K562 (cell line): ENCODE results near the gene IRF8. TPM values are rescaled to one million over a fixed set of nuclear protein-coding genes. Genes with fewer than 3 reads are reported as not detected.

Source experiments
- ATAC-seq: fragments of 200-7000 bp; cut with Tn5 transposase; 3 replicates; pipeline ENCODE4 v1.9.1; 2020; ENCODE audit warnings: moderate library complexity
- BruUV-seq: library from RNA; stranded (reverse); fragments of 400-500 nt; replicated peaks from 2 replicates; lab custom pipeline; 2021; lab: Mats Ljungman, UMichigan
- CTCF ChIA-PET: fragments of 300-600 bp; formaldehyde crosslinking; extraction: SDS; loops from one replicate; lab custom pipeline; 2021; ENCODE audit warnings: low intra/inter-chr PET ratio; lab: Yijun Ruan, JAX
- POLR2A ChIA-PET: fragments of 300-600, 350-650 bp; sonication (Branson Sonifier 250); formaldehyde crosslinking; extraction: SDS; loops from one replicate; lab custom pipeline; 2021; ENCODE audit warnings: antibody characterized with exemption, inconsistent platforms; lab: Yijun Ruan, JAX
- DNase-seq, 4 experiments: peaks; one replicate each; pipeline versions ENCODE4 v3.0.0 to v3.0.0-alpha.2; 2011 to 2018; ENCODE audit warnings: low spot score in 3 of 4, mixed read lengths in 3 of 4; ENCODE audit errors: extremely low read depth in 1 of 4
- FAIRE-seq: peaks from 2 replicates; lab custom pipeline; 2011; peaks lifted over from hg19 to GRCh38; lab: Jason Lieb, UNC
- H2AFZ ChIP-seq: 2 replicates; pipeline ENCODE4 v1.6.0; 2011; ENCODE audit warnings: low read depth, low read length, control low read depth, inconsistent platforms
- H3K27ac ChIP-seq: fragments of 200-600 bp; 3 replicates; pipeline ENCODE4 v1.8.0; 2011; ENCODE audit warnings: low read depth, mild to moderate bottlenecking, control low read depth, inconsistent platforms, low read length, moderate library complexity, mixed read lengths; ENCODE audit errors: extremely low read depth
- H3K27me3 ChIP-seq, 2 experiments: fragments of 300-600 bp in 1 of 2; 2 replicates in 1 of 2; 3 replicates in 1 of 2; pipeline versions ENCODE4 v1.6.0 to v1.8.0; 2011; ENCODE audit warnings: inconsistent platforms in 2 of 2, low read length in 2 of 2, mild to moderate bottlenecking in 1 of 2, mixed read lengths in 1 of 2, moderate library complexity in 1 of 2; ENCODE audit not compliant: control insufficient read depth in 2 of 2, insufficient read depth in 2 of 2
- H3K36me3 ChIP-seq: fragments of 300-600 bp; 3 replicates; pipeline ENCODE4 v1.8.0; 2011; ENCODE audit warnings: mild to moderate bottlenecking, low read length, inconsistent platforms; ENCODE audit not compliant: control insufficient read depth, insufficient read depth
- H3K4me1 ChIP-seq, 2 experiments: fragments of 200-600 bp in 1 of 2; replicated peaks in 1 of 2; 2 replicates in 1 of 2; 3 replicates in 1 of 2; pipeline versions ENCODE4 v1.5.1 to v1.8.0; 2011; ENCODE audit warnings: inconsistent platforms in 2 of 2, low read length in 2 of 2, mild to moderate bottlenecking in 1 of 2, mixed read lengths in 1 of 2, moderate library complexity in 1 of 2; ENCODE audit not compliant: control insufficient read depth in 2 of 2, insufficient read depth in 2 of 2
- H3K4me2 ChIP-seq: 2 replicates; pipeline ENCODE4 v1.6.1; 2011; ENCODE audit warnings: low read length, control low read depth, inconsistent platforms, mixed read lengths; ENCODE audit not compliant: insufficient read depth
- H3K4me3 ChIP-seq: fragments of 200-600 bp; sonication (generic), shearing (Covaris generic); 2 replicates; pipeline ENCODE4 v1.5.1; 2016; ENCODE audit warnings: control low read depth, inconsistent platforms
- H3K79me2 ChIP-seq: fragments of 200-600 bp; 3 replicates; pipeline ENCODE4 v1.8.0; 2011; ENCODE audit warnings: low read length, inconsistent platforms; ENCODE audit not compliant: control insufficient read depth, insufficient read depth
- H3K9ac ChIP-seq, 2 experiments: 2 replicates each; pipeline versions ENCODE4 v1.6.0 to v1.6.1; 2011; ENCODE audit warnings: low read depth in 2 of 2, low read length in 2 of 2, control low read depth in 1 of 2, inconsistent platforms in 1 of 2, mild to moderate bottlenecking in 1 of 2, mixed read lengths in 1 of 2; ENCODE audit not compliant: insufficient read depth in 1 of 2
- H3K9me1 ChIP-seq: one replicate; pipeline ENCODE4 v1.6.0; 2011; ENCODE audit warnings: inconsistent platforms, mild to moderate bottlenecking, low read length, moderate library complexity; ENCODE audit not compliant: control insufficient read depth, insufficient read depth
- H3K9me3 ChIP-seq: replicated peaks from 2 replicates; pipeline ENCODE4 v1.5.1; 2011; ENCODE audit warnings: low read depth, low read length, inconsistent platforms; ENCODE audit not compliant: control insufficient read depth, insufficient read depth
- H4K20me1 ChIP-seq: replicated peaks from 2 replicates; pipeline ENCODE4 v1.6.1; 2011; ENCODE audit warnings: low read length, inconsistent platforms, mixed read lengths; ENCODE audit not compliant: control insufficient read depth, insufficient read depth
- CCAR2 ChIP-seq: fragments of 200-400 bp; formaldehyde crosslinking; IDR thresholded peaks from 2 replicates; pipeline ENCODE4 v1.6.1; 2017; ENCODE audit warnings: mild to moderate bottlenecking, low read depth, low read length
- GABPA ChIP-seq: fragments of 200-800 bp; sonication (Bioruptor generic); conservative IDR thresholded peaks from 2 replicates; pipeline ENCODE4 v1.6.1; 2016; ENCODE audit warnings: low read depth, missing genetic modification characterization, missing compliant biosample characterization
- HSF4 ChIP-seq: fragments of 250-450 bp; sonication (Bioruptor Pico); IDR thresholded peaks from 2 replicates; pipeline ENCODE4 v2.1.2; 2022; ENCODE audit warnings: mild to moderate bottlenecking, moderate library complexity, borderline replicate concordance
- MCM3 ChIP-seq: fragments of 450-650 bp; IDR thresholded peaks from 2 replicates; pipeline ENCODE4 v1.6.1; 2016
- NELFE ChIP-seq: IDR thresholded peaks from 2 replicates; pipeline ENCODE4 v1.6.1; 2011; ENCODE audit warnings: mild to moderate bottlenecking; ENCODE audit not compliant: insufficient read depth, insufficient read length
- RFX1 ChIP-seq: fragments of 450-650 bp; IDR thresholded peaks from 2 replicates; pipeline ENCODE4 v1.6.1; 2016; ENCODE audit warnings: mild to moderate bottlenecking, moderate library complexity
- TAF7 ChIP-seq: fragments of 450-650 bp; IDR thresholded peaks from 2 replicates; pipeline ENCODE4 v1.6.1; 2016; ENCODE audit warnings: missing genetic modification characterization, missing compliant biosample characterization
- TRIM28 ChIP-seq: fragments of 450-650 bp; IDR thresholded peaks from 2 replicates; pipeline ENCODE4 v1.6.1; 2017
- ZC3H8 ChIP-seq: fragments of 450-650 bp; IDR thresholded peaks from 2 replicates; pipeline ENCODE4 v1.6.1; 2017
- ZNF354B ChIP-seq: fragments of 250-450 bp; sonication (Bioruptor Pico); IDR thresholded peaks from 2 replicates; pipeline ENCODE4 v1.4.0; 2020
- WGBS: fragments of 100-300 bp; shearing (Covaris generic); methylation state at CpG from one replicate; pipeline ENCODE4 v1.1.6; 2016; ENCODE audit warnings: low coverage, mixed read lengths; ENCODE audit not compliant: insufficient coverage; ENCODE audit errors: missing lambda C conversion rate; 5-methylcytosine and 5-hydroxymethylcytosine counted together
- in situ Hi-C: fragments of 300-500 bp; cut with MboI; formaldehyde crosslinking; loops from 4 replicates; pipeline ENCODE4 v1.15.0; 2018; ENCODE audit warnings: inconsistent platforms, mixed read lengths
- intact Hi-C: fragments of 100-400 bp; cut with micrococcal nuclease; formaldehyde crosslinking; loops from 2 replicates; pipeline ENCODE4 v1.14.2; 2022
- polyA plus RNA-seq, 8 experiments: library from polyadenylated mRNA; depleted of rRNA in 4 of 8; stranded (reverse) in 5 of 8; unstranded in 3 of 8; fragments of >200 nt; fragmentation: Nextera tagmentation in 2 of 8; fragmentation: Illumina TruSeq in 1 of 8; extraction: Ambion mirVana in 2 of 8; extraction: Trizol in 1 of 8; gene quantifications; 2 replicates each; pipeline versions ENCODE4 v1.2.1 to v1.2.3, GENCODE V29; 2011 to 2014; ENCODE audit warnings: inconsistent platforms in 1 of 8, missing spikeins in 1 of 8
- total RNA-seq, 7 experiments: library from RNA; depleted of rRNA in 6 of 7; stranded (reverse); fragments of >200 nt in 6 of 7; fragmentation: Illumina TruSeq in 2 of 7; extraction: Trizol in 2 of 7; gene quantifications; 2 replicates each; pipeline versions ENCODE4 v1.2.1 to v1.2.3, GENCODE V29; 2011 to 2021; ENCODE audit warnings: low replicate concordance in 1 of 7
- TF ChIP-seq, protein P1 (sequence below), 2 experiments: fragments of 150-350 bp in 1 of 2; IDR thresholded peaks; 2 replicates each; pipeline ENCODE4 v1.6.1; 2012 to 2016; ENCODE audit warnings: low read depth in 2 of 2, low read length in 2 of 2, mild to moderate bottlenecking in 1 of 2, moderate library complexity in 1 of 2
- TF ChIP-seq, protein P2 (sequence below): fragments of 250-450 bp; sonication (Bioruptor Pico); IDR thresholded peaks from 2 replicates; pipeline ENCODE4 v1.8.0; 2022; ENCODE audit warnings: inconsistent platforms, mild to moderate bottlenecking, moderate library complexity, borderline replicate concordance

IRF8 gene
- total and polyA plus RNA-seq, 9 of the 15 experiments (the other 6 are each of a cell fraction or from before 2014, with no cell fraction given) = 0.01 to 0.98 TPM; not detected in 7

DNA sequence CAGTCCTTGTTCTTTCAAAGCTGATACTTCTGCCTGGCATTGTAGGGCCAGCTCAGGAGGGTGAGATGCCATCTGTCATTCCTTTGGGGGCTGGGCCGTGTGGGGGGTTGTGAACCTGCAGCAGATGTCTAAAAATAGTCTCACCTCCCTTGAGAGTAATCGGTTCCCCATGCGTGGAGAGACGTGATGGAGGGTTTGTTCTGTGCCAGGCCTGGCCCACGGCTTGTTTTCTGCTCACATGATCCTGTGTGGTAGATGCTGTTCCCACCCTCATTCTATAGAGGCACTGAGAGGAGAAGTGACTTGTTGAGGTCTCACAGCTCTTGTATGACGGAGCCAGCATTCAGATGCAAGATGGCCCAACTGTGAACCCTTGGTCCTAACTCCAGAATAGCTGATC, 4.6 kb downstream of the IRF8 start (continued):
- TF ChIP-seq CCAR2 = no peak
- TF ChIP-seq TAF7 (tag) = no peak
- no peak for TF ChIP-seq TRIM28
- no peak for TF ChIP-seq RFX1
- TF ChIP-seq NELFE = no peak

DNA sequence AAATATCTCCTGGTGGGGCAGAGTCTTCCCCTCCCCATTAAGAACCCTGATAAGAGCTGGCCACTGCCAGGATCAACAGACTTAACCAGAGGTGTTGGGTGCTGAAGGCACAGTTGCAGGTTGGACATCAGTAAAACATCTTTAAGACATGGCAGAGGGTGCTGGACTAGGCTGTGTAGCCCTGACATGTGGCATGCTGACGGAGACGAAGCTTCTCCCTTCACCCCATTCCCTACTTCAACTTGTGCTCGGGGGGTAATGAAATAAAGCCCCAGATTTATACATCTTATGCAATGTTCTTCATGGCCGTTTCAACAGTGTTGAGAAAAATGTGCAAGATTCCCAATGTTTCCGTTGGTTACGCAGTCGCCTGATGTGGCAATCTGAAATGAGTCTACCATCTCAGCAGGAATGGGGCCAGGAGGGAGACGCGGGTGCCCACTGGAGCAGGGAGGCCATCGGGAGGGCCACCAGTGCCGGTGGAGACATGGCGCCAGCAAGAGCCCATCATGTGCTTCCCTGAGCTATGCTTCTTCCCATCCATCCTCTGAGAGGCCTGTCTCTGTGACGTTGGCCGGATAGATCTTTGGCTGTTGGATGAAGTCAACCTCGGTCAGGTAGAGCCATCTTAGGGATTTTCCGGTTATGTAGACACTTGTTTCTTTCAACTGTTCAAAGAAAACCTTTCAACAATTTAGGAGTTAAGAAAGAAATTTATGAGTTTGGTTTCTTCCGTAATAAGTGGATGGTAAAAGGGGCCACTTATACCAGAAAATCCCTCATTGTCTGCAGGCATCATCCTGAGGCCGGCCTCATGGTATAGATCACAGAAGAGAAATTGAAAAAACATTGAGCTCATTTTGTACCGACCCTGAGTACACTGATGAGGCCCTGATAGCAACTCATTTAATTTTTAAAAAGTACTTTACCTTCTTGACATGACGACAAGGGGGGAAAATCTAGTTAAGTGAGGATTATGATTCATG, 6.4 kb downstream of the IRF8 start:
- in situ Hi-C loops = no loop called here
- H3K9me3 ChIP-seq = no peaks in the 10 kb centered on the region
- H4K20me1 ChIP-seq = no peaks in the 10 kb centered on the region; the same call in 1 of the 2 replicates
- intact Hi-C loops = no loop called here
- no peak overlapping the region for H3K4me2 ChIP-seq
- ChIA-PET POLR2A (interaction anchor here (0.6 to 1.6 kb wide), 3 partner anchors 10 to 39 kb away, joined by 3 to 4 read pairs (median 3); no protein-coding TSS in a partner anchor), CTCF (no interaction called here)
- H3K9ac ChIP-seq = no peak overlapping the region
- H3K36me3 ChIP-seq = no peaks in the 10 kb centered on the region
- ATAC-seq (no peak), DNase-seq (no peak), FAIRE-seq (no peak)
- 2% methylated on average over 20 of the region's 20 CpGs for WGBS
- H2AFZ ChIP-seq = no peak overlapping the region
- no peaks in the 10 kb centered on the region for H3K9me1 ChIP-seq
- no TSS peak for BruUV-seq
- no peak overlapping the region for H3K4me3 ChIP-seq
- H3K4me1 ChIP-seq = no peaks in the 10 kb centered on the region
- no peak overlapping the region for H3K27ac ChIP-seq
- peaks cover 51 to 79% of the 10 kb centered on the region in 2 experiments for H3K27me3 ChIP-seq
- H3K79me2 ChIP-seq = no peaks in the 10 kb centered on the region
- no peak for TF ChIP-seq GABPA (tag)
- no peak for TF ChIP-seq ZNF354B (CRISPR knock-in tag)
- no peak for TF ChIP-seq ZC3H8
- no peak for TF ChIP-seq MCM3
- TF ChIP-seq, protein P1, sequence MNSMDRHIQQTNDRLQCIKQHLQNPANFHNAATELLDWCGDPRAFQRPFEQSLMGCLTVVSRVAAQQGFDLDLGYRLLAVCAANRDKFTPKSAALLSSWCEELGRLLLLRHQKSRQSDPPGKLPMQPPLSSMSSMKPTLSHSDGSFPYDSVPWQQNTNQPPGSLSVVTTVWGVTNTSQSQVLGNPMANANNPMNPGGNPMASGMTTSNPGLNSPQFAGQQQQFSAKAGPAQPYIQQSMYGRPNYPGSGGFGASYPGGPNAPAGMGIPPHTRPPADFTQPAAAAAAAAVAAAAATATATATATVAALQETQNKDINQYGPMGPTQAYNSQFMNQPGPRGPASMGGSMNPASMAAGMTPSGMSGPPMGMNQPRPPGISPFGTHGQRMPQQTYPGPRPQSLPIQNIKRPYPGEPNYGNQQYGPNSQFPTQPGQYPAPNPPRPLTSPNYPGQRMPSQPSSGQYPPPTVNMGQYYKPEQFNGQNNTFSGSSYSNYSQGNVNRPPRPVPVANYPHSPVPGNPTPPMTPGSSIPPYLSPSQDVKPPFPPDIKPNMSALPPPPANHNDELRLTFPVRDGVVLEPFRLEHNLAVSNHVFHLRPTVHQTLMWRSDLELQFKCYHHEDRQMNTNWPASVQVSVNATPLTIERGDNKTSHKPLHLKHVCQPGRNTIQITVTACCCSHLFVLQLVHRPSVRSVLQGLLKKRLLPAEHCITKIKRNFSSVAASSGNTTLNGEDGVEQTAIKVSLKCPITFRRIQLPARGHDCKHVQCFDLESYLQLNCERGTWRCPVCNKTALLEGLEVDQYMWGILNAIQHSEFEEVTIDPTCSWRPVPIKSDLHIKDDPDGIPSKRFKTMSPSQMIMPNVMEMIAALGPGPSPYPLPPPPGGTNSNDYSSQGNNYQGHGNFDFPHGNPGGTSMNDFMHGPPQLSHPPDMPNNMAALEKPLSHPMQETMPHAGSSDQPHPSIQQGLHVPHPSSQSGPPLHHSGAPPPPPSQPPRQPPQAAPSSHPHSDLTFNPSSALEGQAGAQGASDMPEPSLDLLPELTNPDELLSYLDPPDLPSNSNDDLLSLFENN (IDR thresholded peaks at IDR 0.05; ENCODE audit: low read depth in 2 of 2, low read length in 2 of 2) = no peak
- TF ChIP-seq, protein P2, sequence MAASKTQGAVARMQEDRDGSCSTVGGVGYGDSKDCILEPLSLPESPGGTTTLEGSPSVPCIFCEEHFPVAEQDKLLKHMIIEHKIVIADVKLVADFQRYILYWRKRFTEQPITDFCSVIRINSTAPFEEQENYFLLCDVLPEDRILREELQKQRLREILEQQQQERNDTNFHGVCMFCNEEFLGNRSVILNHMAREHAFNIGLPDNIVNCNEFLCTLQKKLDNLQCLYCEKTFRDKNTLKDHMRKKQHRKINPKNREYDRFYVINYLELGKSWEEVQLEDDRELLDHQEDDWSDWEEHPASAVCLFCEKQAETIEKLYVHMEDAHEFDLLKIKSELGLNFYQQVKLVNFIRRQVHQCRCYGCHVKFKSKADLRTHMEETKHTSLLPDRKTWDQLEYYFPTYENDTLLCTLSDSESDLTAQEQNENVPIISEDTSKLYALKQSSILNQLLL (CRISPR knock-in tag) = no peak
- no peak for TF ChIP-seq HSF4 (CRISPR knock-in tag)
- TF ChIP-seq, all 486 proteins: peak for 0
